ENCODE measurements around the gene TMEM40.
"Not testable (repeated sequence)": the region's sequence is repeated elsewhere in the genome, so short reads cannot be mapped to it uniquely, and the experiment has no call there.

TMEM40 gene

GRCh38 chr3:12796171-12797123 lies 37.4 kb upstream of the TMEM40 start, which contains the start of gene CAND2:
CAND2 (plus strand) TSS chr3:12796680; CDS start chr3:12796721, 41 bp downstream.
- Histone ChIP-seq H3K9me3 (replicated peaks; ENCODE audit: low read length) (no peaks in the 10 kb centered on the region), H3K4me2 (ENCODE audit: low read length) (peak within 1 kb of the TSS; percentile 90), H3K4me1 (ENCODE audit: control insufficient read depth, insufficient read depth, low read length) (peaks cover 9% of the 10 kb centered on the region), H3K27me3 (ENCODE audit: control insufficient read depth, insufficient read depth, low read length) (peaks cover 6% of the 10 kb centered on the region), H3K4me3 (ENCODE audit: low read length) (peak within 1 kb of the TSS; percentile 71), H3K9ac (ENCODE audit: low read depth, low read length) (peak within 1 kb of the TSS; percentile 72), H3K36me3 (ENCODE audit: insufficient read depth, low read length) (no peaks in the 10 kb centered on the region)

- H3K4me3 ChIP-seq (ENCODE audit: low read length): no peak overlapping the region
- H3K9me3 ChIP-seq (replicated peaks; ENCODE audit: low read length): no peaks in the 10 kb centered on the region
- no peaks in the 10 kb centered on the region for H3K36me3 ChIP-seq (ENCODE audit: insufficient read depth, low read length)
- no peak overlapping the region for H3K4me2 ChIP-seq (ENCODE audit: low read length)
- no peak overlapping the region for H3K9ac ChIP-seq (ENCODE audit: low read depth, low read length)
- H3K4me1 ChIP-seq (ENCODE audit: control insufficient read depth, insufficient read depth, low read length): peaks cover 14% of the 10 kb centered on the region
- peaks cover 6% of the 10 kb centered on the region for H3K27me3 ChIP-seq (ENCODE audit: control insufficient read depth, insufficient read depth, low read length)
These were observed 34.6 kb upstream of the TMEM40 start for GRCh38 chr3:12793701-12794100.

- Histone ChIP-seq H3K9ac (ENCODE audit: low read depth, low read length) (no peak overlapping the region), H3K9me3 (replicated peaks; ENCODE audit: low read length) (no peaks in the 10 kb centered on the region), H3K36me3 (ENCODE audit: insufficient read depth, low read length) (no peaks in the 10 kb centered on the region), H3K27me3 (ENCODE audit: control insufficient read depth, insufficient read depth, low read length) (peaks cover 10% of the 10 kb centered on the region), H3K4me2 (ENCODE audit: low read length) (no peak overlapping the region), H3K4me3 (ENCODE audit: low read length) (no peak overlapping the region), H3K4me1 (ENCODE audit: control insufficient read depth, insufficient read depth, low read length) (peaks cover 14% of the 10 kb centered on the region)
These were observed 32.4 kb upstream of the TMEM40 start for GRCh38 chr3:12791430-12791829.

GRCh38 chr3:12787967-12788690 lies 29.1 kb upstream of the TMEM40 start:
- H3K27me3 ChIP-seq (ENCODE audit: control insufficient read depth, insufficient read depth, low read length): peaks cover 16% of the 10 kb centered on the region
- not testable (repeated sequence) for H3K36me3 ChIP-seq (ENCODE audit: insufficient read depth, low read length); H3K4me1 ChIP-seq (ENCODE audit: control insufficient read depth, insufficient read depth, low read length); H3K9ac ChIP-seq (ENCODE audit: low read depth, low read length); H3K4me3 ChIP-seq (ENCODE audit: low read length); H3K4me2 ChIP-seq (ENCODE audit: low read length); H3K9me3 ChIP-seq (replicated peaks; ENCODE audit: low read length)

- H3K9me3 ChIP-seq (replicated peaks; ENCODE audit: low read length); H3K9ac ChIP-seq (ENCODE audit: low read depth, low read length); H3K4me1 ChIP-seq (ENCODE audit: control insufficient read depth, insufficient read depth, low read length); H3K36me3 ChIP-seq (ENCODE audit: insufficient read depth, low read length); H3K4me2 ChIP-seq (ENCODE audit: low read length); H3K4me3 ChIP-seq (ENCODE audit: low read length): not testable (repeated sequence)
- peaks cover 23% of the 10 kb centered on the region for H3K27me3 ChIP-seq (ENCODE audit: control insufficient read depth, insufficient read depth, low read length)
These were observed 28.3 kb upstream of the TMEM40 start for GRCh38 chr3:12787346-12787745.

GRCh38 chr3:12785096-12785495 lies 26.0 kb upstream of the TMEM40 start:
- Histone ChIP-seq H3K9me3 (replicated peaks; ENCODE audit: low read length) (no peaks in the 10 kb centered on the region), H3K27me3 (ENCODE audit: control insufficient read depth, insufficient read depth, low read length) (peaks cover 38% of the 10 kb centered on the region), H3K36me3 (ENCODE audit: insufficient read depth, low read length) (no peaks in the 10 kb centered on the region), H3K9ac (ENCODE audit: low read depth, low read length) (no peak overlapping the region), H3K4me2 (ENCODE audit: low read length) (no peak overlapping the region), H3K4me3 (ENCODE audit: low read length) (no peak overlapping the region), H3K4me1 (ENCODE audit: control insufficient read depth, insufficient read depth, low read length) (no peaks in the 10 kb centered on the region)

- H3K4me3 ChIP-seq (ENCODE audit: low read length): no peak overlapping the region
- no peak overlapping the region for H3K9ac ChIP-seq (ENCODE audit: low read depth, low read length)
- H3K36me3 ChIP-seq (ENCODE audit: insufficient read depth, low read length): no peaks in the 10 kb centered on the region
- H3K9me3 ChIP-seq (replicated peaks; ENCODE audit: low read length): no peaks in the 10 kb centered on the region
- H3K27me3 ChIP-seq (ENCODE audit: control insufficient read depth, insufficient read depth, low read length): peaks cover 40% of the 10 kb centered on the region
- H3K4me2 ChIP-seq (ENCODE audit: low read length): no peak overlapping the region
- H3K4me1 ChIP-seq (ENCODE audit: control insufficient read depth, insufficient read depth, low read length): no peaks in the 10 kb centered on the region
These were observed 23.2 kb upstream of the TMEM40 start for GRCh38 chr3:12782172-12782815.

GRCh38 chr3:12780751-12781150 lies 21.7 kb upstream of the TMEM40 start:
- H3K9ac ChIP-seq (ENCODE audit: low read depth, low read length): no peak overlapping the region
- no peak overlapping the region for H3K4me3 ChIP-seq (ENCODE audit: low read length)
- no peaks in the 10 kb centered on the region for H3K4me1 ChIP-seq (ENCODE audit: control insufficient read depth, insufficient read depth, low read length)
- no peaks in the 10 kb centered on the region for H3K36me3 ChIP-seq (ENCODE audit: insufficient read depth, low read length)
- no peaks in the 10 kb centered on the region for H3K9me3 ChIP-seq (replicated peaks; ENCODE audit: low read length)
- H3K4me2 ChIP-seq (ENCODE audit: low read length): no peak overlapping the region
- H3K27me3 ChIP-seq (ENCODE audit: control insufficient read depth, insufficient read depth, low read length): peaks cover 46% of the 10 kb centered on the region

- no peak overlapping the region for H3K4me3 ChIP-seq (ENCODE audit: low read length)
- peaks cover 52% of the 10 kb centered on the region for H3K27me3 ChIP-seq (ENCODE audit: control insufficient read depth, insufficient read depth, low read length)
- no peaks in the 10 kb centered on the region for H3K36me3 ChIP-seq (ENCODE audit: insufficient read depth, low read length)
- no peaks in the 10 kb centered on the region for H3K9me3 ChIP-seq (replicated peaks; ENCODE audit: low read length)
- no peaks in the 10 kb centered on the region for H3K4me1 ChIP-seq (ENCODE audit: control insufficient read depth, insufficient read depth, low read length)
- H3K4me2 ChIP-seq (ENCODE audit: low read length): no peak overlapping the region
- no peak overlapping the region for H3K9ac ChIP-seq (ENCODE audit: low read depth, low read length)
These were observed 18.1 kb upstream of the TMEM40 start for GRCh38 chr3:12777171-12777570.

- not testable (repeated sequence) for H3K4me1 ChIP-seq (ENCODE audit: control insufficient read depth, insufficient read depth, low read length); H3K4me2 ChIP-seq (ENCODE audit: low read length); H3K9me3 ChIP-seq (replicated peaks; ENCODE audit: low read length); H3K9ac ChIP-seq (ENCODE audit: low read depth, low read length); H3K4me3 ChIP-seq (ENCODE audit: low read length); H3K36me3 ChIP-seq (ENCODE audit: insufficient read depth, low read length)
- H3K27me3 ChIP-seq (ENCODE audit: control insufficient read depth, insufficient read depth, low read length): peaks cover 48% of the 10 kb centered on the region
These were observed 16.9 kb upstream of the TMEM40 start for GRCh38 chr3:12775970-12776369.

GRCh38 chr3:12775226-12775625 lies 16.2 kb upstream of the TMEM40 start:
- Histone ChIP-seq H3K36me3 (ENCODE audit: insufficient read depth, low read length) (no peaks in the 10 kb centered on the region), H3K9me3 (replicated peaks; ENCODE audit: low read length) (no peaks in the 10 kb centered on the region), H3K4me2 (ENCODE audit: low read length) (no peak overlapping the region), H3K4me1 (ENCODE audit: control insufficient read depth, insufficient read depth, low read length) (no peaks in the 10 kb centered on the region), H3K27me3 (ENCODE audit: control insufficient read depth, insufficient read depth, low read length) (peaks cover 40% of the 10 kb centered on the region), H3K9ac (ENCODE audit: low read depth, low read length) (no peak overlapping the region), H3K4me3 (ENCODE audit: low read length) (no peak overlapping the region)

Data from skeletal muscle satellite cell (primary cell).